LoVo (cell line): ENCODE measurements around the gene CHRNA7.

ENCODE experiments used
- DNase-seq: peaks from one replicate; pipeline ENCODE4 v3.0.0-alpha.2; 2016; ENCODE audit warnings: low spot score

The CHRNA7 gene

DNA sequence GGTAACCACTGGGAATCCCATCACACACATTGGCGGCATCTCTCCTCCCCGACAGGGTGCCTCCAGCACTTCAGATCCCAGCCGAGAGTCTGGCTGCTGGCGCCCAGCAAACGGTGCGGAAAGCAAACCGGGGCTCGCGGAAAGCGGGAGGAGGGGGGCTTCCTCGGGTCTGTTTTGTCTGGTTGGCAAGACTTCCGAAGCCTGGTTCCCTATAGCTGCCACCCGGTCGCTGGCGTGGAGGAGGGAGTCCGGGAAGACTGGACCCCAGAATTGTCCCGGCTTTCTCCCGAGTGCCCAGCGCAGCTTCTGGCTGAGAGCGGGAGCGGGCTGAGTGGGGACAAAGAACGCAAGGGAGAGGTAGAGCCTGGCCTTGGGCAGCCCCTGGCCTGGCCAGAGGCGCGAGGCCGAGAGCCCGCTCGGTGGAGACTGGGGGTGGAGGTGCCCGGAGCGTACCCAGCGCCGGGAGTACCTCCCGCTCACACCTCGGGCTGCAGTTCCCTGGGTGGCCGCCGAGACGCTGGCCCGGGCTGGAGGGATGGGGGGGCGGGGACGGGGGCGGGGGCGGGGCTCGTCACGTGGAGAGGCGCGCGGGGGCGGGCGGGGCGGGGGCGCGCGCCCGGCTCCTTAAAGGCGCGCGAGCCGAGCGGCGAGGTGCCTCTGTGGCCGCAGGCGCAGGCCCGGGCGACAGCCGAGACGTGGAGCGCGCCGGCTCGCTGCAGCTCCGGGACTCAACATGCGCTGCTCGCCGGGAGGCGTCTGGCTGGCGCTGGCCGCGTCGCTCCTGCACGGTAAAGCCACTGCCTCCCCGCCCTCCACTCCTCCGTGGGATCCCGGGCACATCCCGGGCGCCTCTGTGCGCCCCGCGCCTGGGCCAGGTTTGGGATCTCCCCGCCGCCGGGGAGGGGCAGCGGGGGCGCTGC is at the start of gene CHRNA7:
Gene CHRNA7 (plus strand): TSS at position 654 of the 920 bp plus-strand sequence. CDS start 80 bp downstream, at position 734.
- DNase-seq: peak; percentile 84

DNA sequence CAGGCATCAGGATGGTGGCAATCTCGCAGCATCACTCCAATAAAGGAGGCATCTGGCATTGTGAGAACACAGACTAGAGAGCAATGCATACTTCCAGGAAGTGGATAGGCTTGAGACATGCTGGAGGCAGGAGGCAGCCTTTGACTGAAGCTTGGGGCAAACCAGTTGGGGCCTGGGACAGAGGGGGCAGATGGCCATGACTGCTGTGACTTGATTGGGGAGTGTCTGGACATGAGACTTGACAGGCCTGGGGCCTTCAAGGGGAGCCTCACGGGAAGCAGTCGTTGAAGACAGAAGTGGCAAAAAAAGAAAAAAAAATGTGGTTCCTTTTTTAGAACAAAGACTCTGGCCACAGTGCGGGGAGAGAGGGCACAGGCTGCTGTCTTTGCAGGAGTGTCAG is 44.7 kb upstream of the CHRNA7 start:
- no peak for DNase-seq

GRCh38 chr15:31993062-31993461 is 37.3 kb upstream of the CHRNA7 start:
- DNase-seq: no peak

- DNase-seq: no peak
These were observed 32.6 kb upstream of the CHRNA7 start for GRCh38 chr15:31997711-31998110.

DNA sequence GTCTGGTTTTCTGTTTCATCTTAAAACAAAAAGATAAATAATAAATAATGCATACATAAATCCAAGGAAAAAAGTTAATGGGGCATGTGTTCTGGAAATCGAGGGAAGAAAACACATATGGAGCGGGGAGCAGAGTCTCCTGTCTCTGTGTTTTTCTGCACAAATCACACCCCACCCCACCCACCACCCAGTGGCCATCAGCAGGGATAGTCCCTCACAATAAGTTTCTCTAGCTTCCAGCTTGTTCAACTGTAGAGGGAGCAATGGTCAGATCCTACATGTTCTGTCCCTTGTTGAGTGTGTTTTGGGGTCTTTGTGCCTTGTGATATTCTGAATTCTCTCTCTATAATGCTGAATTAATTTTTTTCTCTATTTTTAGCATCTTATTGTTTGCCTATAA is 26.8 kb upstream of the CHRNA7 start:
- DNase-seq: no peak

DNA sequence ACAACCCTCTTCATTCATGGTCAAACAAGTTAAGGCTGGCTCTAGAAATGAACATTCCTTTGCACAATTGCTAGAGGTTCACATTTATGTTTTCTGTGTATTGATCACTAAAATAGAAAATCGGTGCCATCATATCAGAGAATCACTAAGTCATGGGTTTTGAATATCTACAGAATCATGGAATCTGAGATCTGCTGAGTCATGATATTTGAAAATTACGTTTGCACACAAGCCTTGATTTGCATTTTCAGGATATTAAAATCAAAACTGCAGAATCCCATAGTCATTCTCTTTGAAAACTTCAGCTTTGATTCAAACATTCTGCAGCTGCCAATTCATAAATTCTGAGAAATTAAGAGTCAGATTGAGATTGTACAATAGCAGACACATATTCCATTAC is 26.1 kb upstream of the CHRNA7 start:
- DNase-seq: no peak

DNA sequence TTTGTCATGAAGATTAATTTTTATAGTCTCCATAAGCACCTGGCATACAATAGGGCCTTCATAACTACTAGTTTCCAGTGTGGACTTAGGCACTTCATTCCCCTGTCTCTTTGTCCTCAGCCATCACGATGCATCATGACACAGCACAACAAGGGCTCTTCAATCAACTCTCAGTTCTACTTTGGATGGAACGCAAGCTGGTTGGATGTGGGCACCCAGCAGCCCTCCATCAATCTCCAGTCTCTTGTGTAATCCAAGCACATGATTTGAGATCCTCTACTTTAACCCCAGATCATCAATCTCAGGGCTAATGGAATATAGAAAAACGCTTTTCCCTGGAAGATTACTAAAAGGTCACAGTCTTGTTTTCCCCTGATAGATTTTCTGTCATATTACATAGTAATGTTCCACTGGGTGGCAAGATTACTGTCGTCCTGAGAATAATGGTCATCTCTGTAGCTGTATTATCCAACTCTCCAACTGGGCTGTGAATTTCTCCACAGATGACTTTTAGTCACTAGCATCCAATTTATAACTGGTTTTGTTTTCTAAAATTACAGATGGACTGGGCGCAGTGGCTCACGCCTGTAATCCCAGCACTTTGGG is 22.9 kb upstream of the CHRNA7 start:
- DNase-seq: no peak

GRCh38 chr15:32014953-32015352 is 15.4 kb upstream of the CHRNA7 start:
- no peak for DNase-seq

DNA sequence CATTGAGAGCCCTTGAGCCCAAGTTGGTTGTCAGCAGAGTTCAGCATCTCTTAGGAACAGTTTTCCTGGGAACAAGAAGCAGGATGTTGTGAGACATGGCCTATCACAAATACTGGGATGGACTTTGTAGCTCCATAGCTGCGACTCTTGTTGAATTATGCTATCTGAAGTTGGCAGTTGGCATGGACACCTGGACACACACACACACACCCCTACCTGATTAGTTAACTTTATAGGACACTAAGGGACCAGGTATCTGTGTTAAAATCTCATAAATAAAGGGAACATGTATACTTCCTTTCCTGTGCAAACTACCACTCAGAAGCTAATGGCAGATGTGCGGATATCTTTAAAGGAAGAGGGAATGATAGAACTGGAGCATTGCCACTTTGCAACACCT is 10.2 kb upstream of the CHRNA7 start:
- no peak for DNase-seq

- no peak for DNase-seq
These were observed 1.4 kb upstream of the CHRNA7 start for GRCh38 chr15:32028921-32029320.

DNA sequence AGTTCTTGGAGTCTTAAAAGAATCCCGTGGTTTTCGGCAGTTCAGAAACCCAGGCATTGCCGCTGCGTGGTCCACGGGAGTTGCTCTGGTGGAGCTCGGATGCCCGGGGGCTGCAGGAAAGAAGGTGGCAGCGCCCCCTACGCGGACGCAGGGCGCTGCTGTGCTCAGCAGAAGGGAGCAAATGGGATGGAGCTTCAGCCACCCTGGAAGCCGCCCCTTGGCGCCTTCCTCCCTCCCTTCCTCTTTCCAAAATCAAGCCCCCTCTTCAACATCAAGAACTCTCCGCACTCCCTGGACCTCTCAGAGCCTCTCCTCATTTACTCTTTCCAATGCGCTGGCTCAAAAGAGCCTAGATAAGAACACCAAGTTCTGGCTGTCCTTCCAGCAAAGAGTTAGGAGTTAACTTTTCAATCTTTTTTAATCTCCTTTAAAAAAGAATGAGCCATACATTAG is 880 bp upstream of the CHRNA7 start:
- DNase-seq: peak; percentile 68

GRCh38 chr15:32030795-32031194 is 480 bp downstream of the CHRNA7 start:
- peak; percentile 28 for DNase-seq

- no peak for DNase-seq
These were observed 3.0 kb downstream of the CHRNA7 start for GRCh38 chr15:32033186-32033890.

DNA sequence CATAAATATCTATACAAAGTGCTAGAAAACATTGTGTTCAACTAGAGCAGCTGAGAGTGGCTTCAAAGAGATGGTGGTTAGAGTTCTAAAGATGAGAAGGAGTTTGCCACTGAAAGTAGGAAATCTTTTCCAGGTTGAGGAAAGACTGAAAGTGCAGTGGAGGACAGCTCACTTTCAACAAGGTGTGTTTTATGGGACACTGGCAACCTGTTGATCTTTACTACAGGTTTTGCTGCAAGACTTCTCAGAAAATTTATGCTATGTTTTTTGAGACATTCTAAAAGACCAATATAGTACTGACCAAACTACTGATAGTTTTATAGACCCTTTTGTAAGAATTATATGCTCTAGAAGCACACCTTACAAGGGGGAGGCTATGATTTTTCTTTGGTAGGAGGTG is 3.8 kb downstream of the CHRNA7 start:
- no peak for DNase-seq

GRCh38 chr15:32035285-32035684 is 5.0 kb downstream of the CHRNA7 start:
- no peak for DNase-seq

- DNase-seq: no peak
These were observed 6.7 kb downstream of the CHRNA7 start for GRCh38 chr15:32036971-32037370.

- no peak for DNase-seq
These were observed 11.0 kb downstream of the CHRNA7 start for GRCh38 chr15:32041294-32041693.

- peak; percentile 80 for DNase-seq
These were observed 12.1 kb downstream of the CHRNA7 start for GRCh38 chr15:32042269-32042972.

GRCh38 chr15:32053719-32054118 is 23.4 kb downstream of the CHRNA7 start:
- DNase-seq: no peak

DNA sequence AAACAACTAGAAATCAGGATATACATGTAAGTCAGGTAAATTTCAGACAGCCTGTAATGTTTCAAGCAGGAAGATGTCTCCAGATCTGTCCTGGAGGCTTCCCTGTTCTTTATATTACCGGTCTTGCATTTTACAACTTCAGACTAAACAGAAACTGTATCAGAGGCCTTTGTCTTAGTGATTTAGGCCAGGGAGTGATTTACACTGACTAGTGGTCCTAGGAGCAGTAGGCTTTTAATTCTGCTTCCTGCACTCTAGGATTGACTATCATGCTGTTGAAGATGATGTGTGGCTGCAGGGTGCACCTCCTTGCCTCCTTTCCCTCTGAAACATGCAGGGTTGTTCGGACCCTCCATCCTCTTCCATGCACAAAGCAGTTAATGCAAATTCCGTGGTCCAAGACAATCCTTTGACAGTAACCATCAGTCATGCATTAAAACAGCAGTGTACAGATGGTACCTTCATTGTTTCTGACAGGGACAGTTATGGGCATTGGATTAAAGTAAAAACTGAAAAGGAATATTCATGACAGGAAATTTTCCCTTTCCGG is 27.6 kb downstream of the CHRNA7 start:
- no peak for DNase-seq

- DNase-seq: no peak
These were observed 30.4 kb downstream of the CHRNA7 start for GRCh38 chr15:32060706-32061105.

GRCh38 chr15:32067115-32067514 is 36.8 kb downstream of the CHRNA7 start:
- DNase-seq: no peak
